ENCODE measurements around the gene TBC1D24.
A peak's percentile ranks its signal among the peaks of the same experiment; 100 is the strongest.

TBC1D24 gene

DNA sequence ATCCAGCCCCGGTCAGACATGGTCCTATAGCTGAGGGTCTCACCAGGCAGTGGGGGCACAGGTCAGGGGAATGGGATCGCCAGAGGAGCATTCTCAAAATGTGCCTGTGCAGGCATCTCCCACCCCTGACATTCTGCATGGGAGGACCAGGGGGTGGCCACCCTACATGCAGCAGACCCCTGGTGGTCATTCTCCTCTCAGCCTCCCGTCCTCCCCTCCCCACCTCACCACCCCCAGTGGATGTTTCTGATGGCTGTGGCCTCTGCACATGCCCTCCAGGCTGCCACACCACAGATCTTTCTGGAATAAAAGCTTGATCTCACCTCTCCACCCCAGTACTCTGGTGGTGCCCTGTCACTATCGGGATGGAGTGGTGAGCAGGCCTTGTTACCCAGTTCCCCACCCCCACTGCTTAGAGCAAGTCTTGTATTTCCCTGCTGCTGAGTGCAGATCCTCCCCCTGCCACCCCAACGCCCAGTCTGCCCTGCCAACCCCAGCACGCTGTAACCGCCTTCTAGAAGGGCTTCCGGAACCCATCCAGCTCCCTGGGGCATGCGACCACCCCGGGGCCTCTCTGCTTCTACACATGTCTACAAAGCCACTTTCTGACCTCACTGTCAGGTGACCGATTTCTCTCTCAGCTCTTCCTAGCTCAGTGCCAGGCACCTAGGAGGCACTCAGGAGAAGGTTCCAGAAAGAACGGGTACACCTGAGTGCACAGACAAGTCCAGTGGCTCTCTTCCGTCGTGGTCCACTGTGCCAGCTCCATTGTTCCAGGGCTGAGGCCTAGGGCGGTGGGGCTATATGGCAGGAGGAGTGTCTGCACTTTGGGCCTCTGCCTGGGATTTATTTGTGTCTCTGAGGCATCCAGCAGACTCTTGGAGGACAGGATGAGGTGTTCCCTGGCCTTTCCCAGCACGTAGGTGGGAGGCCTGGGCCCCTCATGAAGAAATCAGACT is 9.3 kb downstream of the TBC1D24 start:
- no peak for DNase-seq

DNA sequence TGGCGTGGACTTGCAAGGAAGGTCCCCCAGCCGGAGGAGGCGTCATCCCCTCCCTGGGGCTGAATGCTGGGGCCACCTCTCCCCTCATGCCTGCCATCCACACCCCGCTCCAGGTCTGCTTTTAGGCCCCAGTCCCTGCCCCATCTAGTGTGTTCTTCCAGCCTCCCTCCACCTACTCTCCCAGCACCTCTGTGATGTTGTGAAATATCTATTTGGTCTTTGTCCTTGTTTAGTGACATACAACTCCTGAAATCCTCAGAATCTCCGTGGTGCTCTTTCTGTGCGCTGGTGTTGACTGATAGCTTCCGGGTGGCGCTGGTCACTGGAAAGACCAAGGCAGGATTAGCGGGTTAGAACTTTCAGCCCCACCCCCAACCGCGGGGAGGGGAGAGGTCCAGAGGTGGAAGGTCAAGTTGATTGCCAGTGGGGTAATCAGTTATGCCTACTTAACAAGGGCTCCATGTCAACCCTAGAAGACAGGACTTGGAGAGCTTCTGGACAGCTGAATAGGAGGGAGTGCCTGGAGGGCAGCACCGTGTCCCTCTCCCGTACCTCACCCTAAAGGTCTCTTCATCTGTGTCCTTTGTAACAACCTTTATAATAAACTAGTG is 10.1 kb downstream of the TBC1D24 start:
- DNase-seq, result no peak

DNA sequence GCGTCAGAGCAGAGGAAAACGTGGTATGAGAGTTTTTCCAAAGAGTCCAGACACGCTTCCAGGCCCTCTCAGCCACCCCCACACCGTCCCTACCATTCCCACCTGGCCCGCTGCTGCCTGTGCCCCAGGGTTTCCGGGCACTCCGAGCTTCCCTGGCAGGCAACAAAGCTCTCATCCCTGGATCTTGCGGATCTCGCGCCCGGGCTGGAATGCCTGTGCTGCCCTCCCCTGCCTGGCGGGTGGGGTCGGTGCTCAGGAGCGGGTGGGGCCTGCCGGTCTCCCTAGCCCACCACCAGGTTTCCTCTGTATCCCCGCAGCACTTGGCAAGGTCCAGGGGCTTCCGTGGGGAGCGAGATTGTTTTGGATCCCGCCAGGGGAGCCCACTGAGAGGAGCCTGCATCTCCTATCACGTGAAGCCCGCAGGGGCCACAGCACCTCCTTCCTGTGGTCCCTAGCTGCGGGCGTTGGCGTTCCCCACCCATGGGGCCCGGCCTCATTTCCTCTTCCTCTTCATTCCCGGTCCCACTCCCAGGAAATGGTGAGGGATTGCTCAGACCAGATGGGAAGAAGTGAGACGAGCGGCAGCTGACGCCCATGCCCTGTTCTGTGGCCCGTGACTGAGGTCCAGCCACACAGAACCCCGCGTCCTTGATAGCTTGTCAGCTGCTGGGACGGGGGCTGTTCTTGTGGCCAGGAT is 11.0 kb downstream of the TBC1D24 start:
- DNase-seq, result no peak

DNA sequence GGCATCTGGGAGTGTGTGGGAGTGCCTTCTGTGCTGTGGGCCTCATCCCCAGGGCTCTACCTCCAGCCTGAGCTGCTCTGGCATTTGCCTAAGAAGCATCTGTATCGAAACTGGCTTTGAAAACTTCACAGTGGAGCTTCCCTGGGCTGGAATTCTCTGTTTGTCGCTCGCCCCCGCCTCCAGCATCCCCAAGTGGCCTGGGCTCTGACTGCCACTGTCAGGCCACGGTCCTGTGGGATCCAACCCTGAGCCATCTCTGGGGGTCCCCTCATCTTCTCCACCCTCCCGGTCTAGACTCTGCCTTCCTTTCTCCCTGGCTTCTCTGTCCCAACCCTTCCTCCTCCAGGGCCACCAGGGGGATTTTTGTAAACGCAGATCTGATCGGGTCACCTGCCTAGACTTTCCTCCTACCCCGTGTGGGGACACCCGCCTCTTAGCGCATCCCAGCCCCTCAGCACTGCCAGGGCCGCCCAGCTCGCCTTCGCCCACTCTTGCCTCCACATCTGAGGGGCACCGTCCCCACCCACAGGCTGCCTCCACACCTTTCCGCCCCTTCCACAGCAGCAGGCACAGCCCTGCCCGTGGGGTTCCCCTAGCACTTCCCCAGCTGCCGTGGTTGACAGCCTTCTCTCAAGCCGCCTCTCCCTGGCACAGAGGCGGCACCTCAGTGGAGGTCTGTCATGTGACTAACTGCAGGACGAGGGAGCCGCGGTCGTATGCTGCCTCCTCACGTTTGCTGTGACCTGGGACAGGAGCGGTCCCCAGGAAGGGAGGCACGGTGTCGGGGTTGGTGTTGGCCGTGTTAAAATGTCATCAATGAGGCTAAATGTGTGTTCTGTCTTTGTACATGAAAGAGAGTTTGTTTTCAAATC is 12.0 kb downstream of the TBC1D24 start:
- DNase-seq, result peak; percentile 14

DNA sequence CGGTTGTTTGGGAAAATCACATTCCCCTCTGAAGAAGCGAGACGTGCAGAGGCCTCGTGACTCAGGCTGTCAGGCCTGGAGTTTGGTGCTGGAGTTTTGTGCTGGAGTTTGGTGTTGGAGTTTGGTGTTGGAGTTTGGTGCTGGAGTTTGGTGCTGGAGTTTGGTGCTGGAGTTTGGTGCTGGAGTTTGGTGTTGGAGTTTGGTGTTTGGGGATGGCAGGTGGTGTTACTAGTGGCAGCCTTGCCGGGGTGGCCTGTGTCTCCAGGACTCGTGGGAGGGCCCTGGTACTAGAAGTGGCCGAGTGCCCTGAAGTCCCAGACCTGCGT is 12.6 kb downstream of the TBC1D24 start:
- no peak for DNase-seq

DNA sequence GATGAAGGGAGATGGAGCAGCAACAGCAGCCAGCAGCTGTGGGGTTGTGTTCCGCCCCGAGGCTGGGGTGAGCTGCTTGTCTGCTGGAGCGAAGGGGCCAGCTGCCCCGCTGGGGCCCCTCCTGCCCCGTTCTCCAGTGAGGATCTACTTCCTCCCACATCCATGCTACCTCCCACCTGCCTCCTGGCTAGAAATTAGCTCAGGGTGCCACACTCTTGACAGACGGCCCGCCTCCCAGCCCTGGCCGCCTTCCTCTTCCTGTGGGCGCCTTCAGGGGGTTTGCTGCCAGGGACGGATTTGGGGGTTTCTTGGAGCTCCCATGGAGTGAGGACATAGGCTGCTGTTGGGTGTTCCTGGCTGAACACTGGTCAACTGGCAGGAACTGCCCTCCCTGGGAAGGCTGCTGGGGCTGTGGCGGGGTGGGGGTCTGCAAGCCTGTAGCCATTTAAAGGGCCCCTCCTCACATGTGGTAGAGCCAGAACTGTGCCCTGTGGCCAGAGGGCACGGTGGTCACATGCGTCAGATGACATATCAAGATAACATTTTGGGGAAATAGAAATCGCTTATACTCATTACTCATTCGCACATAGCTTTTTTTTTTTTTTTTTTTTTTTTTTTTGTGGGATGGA is 13.1 kb downstream of the TBC1D24 start:
- DNase-seq, result no peak

DNA sequence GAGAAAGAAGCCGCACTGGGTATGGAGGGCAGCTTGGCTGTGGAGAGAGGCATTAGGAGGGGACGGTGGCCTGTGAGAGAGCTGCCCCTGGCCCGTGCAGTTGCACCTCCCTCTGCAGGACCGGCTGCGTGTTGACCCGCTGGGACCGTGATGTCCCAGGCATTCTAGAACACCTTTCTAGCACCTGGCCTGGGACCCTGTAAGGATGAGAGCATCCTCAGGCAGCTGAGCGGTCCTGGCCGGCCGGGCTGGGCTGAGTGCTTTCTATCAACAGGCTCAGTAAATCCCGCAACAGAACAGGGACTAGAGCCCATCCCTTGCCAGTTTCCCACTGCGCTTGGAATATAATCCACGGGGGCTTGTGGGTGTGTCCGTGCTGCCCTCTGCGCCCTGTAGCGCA is 14.7 kb downstream of the TBC1D24 start:
- DNase-seq, result no peak

DNA sequence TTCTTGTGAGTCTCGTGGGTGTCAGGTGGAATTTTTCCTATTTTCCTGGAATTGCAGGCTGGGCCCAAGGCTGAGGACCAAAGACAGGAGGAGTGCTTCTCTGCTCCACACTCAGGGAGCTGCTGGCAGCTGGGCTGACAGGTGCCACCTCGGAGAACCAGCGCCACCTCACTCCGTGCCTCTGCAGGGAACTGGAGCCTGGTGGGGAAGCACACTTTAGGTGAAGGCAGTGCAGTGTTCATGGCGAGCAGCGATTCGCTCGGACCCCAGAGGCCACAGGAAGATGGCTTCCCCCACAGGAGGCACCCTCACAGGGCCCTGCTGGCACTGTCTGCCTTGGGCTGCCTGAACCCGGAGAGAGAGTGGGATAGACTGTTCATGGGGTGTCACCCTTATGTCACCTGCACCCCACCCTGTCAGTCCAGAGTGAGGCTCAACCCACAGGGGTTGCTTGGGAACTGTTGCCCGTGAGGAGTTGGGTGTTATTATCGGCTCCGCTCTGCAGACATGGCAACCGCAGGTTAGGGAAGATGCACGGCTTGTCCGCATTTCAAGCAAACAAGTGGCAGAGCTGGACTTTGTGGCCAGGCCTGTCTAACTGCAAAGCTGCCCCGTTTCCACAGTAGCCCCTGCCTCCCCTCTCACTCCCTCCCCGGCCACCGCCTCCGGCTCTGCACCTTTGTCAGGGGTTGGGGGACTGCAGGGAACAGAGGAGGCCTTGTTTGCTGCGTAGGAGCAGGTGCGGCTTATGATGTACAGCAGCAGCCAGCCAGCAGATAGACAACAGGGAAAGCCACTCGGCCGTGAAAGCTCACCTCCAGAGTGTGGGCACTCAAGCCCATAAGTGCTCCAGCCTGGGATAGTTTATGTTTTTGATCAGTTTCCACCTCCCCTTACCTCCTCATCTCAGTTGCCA is 15.5 kb downstream of the TBC1D24 start:
- DNase-seq, result no peak

DNA sequence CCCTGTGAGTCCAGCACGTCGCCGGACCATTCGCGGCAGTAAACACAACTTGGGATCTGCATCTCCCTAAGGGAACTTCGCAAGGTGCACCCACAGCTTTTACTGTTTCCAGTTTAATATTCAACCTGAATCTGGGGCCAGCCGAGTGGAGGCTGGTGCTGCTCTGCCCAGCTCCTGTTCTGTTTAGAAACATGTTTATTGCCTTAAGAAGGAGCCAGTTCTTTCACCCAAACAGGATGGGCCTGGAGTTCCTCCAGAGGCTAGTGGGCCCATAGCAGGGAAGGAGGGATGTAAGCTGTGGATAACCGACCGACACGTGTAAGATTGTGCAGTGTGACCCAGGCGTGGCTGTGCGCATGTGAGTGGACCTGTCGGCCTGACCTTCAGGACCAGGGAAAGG is 17.4 kb downstream of the TBC1D24 start:
- DNase-seq, result no peak

DNA sequence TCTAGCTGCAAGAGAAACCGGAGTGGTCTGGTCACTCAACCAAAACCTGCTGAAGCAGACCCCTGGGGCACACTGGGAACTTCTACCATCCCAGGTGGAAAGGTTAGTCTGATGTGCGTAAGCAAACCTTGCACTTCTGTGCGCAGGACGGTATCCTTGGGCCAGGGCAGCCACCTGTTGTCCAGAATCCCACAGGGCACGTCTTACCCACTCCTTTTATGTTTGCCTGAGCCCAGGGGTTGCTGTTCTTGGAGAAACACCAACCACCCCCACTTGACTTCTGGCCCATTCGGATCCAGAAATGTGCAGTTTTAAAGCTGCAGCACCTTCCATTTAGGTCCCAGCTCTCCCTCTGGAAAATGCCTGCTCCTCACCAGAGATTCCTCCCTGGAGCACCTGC is 18.7 kb downstream of the TBC1D24 start:
- DNase-seq, result no peak

DNA sequence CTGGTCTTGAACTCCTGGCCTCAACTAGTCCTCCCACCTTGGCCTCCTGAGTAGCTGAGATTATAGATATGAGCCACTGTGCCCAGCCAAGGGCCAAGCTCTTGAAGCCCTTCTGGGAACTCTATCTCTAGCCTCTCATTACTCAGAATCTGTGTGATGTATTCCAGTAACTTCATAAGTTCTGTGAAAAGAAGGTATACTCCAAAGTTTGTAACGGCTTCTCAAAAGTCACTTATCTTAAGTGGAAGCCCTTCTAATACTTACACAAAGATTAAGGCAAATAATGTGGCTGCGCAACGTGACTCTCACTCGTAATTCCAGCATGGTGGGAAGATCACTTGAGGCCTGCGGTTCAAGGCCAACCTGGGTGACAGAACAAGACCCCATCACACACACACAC is 19.7 kb downstream of the TBC1D24 start:
- DNase-seq, result no peak

DNA sequence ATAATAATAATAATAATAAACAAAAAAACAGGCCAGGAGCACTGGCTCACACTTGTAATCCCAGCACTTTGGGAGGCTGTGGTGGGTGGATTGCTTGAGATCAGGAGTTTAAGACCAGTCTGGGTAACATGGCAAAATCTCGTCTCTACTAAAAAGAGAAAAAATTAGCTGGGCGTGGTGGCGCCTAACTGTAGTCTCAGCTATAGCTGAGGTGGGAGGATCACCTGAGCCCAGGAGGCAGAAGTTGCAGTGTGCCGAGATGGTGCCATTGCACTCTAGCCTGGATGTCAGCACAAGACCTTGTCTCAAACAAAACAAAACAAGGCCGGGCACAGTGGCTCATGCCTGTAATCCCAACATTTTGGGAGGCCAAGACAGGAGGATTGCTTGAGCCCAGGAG is 20.1 kb downstream of the TBC1D24 start:
- no peak for DNase-seq

DNA sequence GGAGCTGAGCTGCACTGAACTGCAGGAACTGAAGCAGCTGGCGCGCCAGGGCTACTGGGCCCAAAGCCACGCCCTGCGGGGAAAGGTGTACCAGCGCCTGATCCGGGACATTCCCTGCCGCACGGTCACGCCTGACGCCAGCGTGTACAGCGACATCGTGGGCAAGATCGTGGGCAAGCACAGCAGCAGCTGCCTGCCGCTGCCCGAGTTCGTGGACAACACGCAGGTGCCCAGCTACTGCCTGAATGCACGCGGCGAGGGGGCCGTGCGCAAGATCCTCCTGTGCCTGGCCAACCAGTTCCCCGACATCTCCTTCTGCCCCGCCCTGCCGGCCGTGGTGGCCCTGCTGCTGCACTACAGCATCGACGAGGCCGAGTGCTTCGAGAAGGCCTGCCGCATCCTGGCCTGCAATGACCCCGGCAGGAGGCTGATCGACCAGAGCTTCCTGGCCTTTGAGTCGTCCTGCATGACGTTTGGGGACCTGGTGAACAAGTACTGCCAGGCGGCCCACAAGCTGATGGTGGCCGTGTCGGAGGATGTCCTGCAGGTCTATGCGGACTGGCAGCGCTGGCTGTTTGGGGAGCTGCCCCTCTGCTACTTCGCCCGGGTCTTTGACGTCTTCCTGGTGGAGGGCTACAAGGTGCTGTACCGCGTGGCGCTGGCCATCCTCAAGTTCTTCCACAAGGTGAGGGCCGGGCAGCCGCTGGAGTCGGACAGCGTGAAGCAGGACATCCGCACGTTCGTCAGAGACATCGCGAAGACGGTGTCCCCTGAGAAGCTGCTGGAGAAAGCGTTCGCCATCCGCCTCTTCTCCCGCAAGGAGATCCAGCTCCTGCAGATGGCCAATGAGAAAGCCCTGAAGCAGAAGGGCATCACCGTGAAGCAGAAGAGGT is 21.5 kb downstream of the TBC1D24 start:
- DNase-seq, result no peak

DNA sequence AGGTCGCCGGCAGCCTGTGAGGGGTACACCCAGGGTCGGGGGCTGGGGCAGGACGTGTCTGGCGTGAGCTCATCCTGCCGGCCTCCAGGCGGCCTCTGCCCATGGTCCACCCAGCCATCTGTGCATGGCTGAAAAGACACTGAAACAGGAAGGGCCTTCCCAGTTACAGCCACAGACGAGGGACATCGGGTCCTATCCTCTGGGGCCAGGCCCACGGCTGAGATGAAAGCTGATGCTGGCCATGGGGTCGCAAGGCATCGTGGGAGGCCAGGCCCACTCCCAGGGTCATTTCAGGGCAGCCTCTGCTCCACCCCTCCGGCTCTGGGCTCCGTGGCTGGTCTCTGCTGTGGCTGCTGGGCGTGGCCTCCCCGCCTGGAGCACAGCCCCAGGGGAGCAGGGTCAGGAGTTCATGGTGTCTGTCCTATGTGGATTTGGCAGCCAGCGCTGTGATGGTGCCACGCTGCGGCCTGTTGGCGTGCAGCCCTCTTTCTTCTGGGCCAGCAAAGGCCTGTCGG is 22.2 kb downstream of the TBC1D24 start:
- no peak for DNase-seq

DNA sequence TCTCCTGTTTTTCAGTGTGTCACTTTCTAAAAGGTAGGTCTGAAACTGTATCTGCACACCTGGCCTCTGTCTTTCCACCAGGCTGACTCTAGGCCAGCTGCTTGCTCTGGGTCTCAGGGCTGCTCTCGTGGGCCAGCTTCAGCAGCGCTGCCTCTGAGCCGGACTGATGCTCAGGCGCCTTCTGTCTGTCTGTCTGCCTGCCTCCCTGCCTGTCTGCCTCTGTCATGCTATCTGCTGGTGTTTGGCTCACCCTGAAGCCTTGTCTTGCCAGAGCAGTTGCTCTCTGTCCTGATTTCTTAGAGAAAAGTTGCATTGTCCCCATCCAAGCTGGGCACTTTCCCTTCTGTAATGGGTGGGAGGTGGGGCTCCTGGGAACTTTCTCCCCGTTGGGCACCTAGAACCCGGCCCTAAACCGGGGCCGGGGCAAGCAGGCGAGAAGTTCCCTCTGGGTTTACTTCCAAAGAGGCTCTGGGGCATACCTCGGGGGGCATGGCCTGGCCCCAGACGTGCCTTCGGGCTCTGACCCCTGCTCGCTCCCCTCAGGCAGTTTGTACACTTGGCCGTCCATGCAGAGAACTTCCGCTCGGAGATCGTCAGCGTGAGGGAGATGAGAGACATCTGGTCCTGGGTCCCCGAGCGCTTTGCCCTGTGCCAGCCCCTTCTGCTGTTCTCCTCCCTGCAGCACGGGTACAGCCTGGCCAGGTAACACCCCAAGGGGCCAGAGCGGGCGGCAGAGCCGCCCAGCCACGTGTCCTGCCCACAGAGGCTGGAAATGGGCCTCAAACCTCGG is 23.0 kb downstream of the TBC1D24 start:
- no peak for DNase-seq

DNA sequence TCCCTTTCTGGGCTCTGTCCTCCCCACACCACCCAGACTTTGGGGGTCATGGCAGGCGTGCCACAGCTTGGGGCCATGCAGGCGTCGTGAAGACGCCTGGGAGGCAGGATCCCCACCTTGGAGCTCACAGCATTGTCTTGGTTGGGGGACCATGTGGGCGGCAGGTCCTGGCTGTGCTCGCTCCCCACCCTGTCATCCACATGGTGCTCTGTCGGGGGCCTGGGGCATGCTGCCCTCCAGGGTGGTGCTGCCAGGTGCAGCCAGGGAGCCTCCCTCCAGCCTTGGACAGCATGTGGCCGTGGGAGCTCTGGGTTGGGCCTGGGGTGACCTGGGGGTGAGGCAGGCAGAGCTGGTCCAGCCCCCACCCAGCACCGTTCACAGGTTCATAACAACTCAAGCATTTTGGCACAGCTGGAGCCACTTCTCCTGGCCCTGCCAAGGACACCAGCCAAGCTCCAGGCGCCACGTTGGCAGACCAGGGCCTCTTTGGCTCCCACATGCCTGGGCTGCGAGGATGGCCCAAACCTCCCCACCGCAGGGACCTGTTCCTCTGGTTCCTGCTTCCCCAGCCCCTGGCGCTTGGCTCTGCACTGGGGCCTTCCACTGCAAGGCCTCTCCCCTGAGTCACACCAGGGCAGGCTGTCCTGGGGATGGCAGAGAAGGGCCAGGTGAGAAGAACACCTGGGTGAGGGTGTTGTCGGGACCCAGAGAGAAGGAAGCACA is 23.8 kb downstream of the TBC1D24 start:
- no peak for DNase-seq

DNA sequence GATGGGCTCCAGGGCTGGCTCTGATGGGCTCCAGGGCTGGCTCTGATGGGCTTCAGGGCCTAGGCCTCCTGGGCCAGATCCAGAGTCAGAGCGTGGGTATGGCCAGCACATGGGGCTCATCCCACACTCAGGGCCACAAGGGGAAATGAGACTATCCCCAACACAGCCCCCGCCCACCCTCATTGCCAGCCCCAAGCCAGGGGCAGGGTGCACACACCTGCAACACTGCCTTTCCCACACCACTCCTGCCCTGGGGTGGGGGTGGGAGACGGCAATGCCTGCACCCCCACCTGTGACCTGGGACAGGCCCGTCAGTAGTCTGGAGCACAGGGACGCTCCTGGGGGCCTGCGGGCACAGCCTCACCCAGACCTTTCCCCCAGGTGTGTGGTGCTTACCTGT is 24.5 kb downstream of the TBC1D24 start:
- no peak for DNase-seq

DNA sequence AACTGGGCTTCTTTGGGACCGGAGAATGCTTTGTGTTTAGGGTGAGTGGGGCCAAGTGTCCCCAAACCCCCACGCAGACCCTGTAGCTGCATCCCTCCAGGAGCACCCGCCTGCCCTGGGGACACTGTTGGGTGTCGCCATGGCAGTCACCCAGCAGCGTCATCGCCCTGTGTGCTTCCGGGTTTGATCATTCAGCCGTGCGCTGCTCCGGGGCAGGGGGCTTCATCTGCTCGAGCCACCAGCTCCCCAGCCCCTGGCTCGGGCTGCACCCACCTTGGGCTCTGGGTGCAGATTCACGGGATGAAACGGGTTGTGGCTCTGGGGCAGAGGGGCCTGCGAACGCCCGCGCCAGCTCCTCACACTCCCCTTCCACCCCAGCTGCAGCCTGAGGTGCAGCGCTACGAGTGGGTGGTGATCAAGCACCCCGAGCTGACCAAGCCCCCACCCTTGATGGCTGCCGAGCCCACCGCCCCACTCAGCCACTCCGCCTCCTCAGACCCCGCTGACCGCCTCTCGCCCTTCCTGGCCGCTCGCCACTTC is 25.0 kb downstream of the TBC1D24 start:
- no peak for DNase-seq
